Measurements from ENCODE around the gene NT5M.

DNA sequence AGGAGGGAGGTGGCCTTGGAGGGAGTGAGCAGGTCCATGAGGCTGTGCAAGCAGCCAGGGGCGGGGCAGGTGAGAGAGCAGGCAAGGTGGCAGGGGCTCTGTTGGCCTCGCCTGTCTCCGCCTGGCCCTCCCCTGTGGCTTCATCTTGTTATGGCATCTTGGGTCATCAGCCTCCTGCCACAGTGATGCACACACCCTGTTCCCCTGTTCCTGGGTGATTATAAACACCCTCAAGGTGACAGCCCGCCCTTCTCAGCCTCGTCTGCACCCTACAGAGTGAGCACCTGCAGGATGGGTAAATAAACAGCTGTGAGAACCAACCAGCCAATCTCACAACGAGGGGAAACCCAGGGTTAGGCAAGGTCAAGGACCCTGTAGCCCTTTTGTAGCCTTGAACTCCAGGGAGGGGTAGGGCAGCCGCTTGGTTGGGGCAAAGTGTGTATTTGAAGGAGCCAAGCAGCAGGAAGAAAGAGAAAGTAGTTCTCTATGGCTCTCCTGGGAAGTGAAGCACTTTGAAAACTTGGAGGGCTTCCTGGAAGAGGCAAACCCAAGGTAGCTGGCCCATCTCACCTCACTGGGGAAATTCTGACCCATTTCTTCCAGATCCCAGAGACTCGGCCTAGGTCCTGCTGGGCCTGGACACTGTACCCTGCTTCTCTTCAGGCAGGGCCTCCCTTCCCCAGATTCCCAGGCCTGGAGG, 60.6 kb downstream of the NT5M start:
- TF ChIP-seq ZNF565 (CRISPR knock-in tag; conservative IDR thresholded peaks at IDR 0.05; ENCODE audit: low read depth) (no peak), RARB (CRISPR knock-in tag; IDR thresholded peaks at IDR 0.05) (no peak), PPARA (CRISPR knock-in tag; IDR thresholded peaks at IDR 0.05; ENCODE audit: borderline replicate concordance) (no peak), POU6F1 (CRISPR knock-in tag; IDR thresholded peaks at IDR 0.05; ENCODE audit: borderline replicate concordance, low read depth) (no peak), TCF4 (CRISPR knock-in tag; IDR thresholded peaks at IDR 0.05; ENCODE audit: borderline replicate concordance) (no peak), SNAI2 (CRISPR knock-in tag; IDR thresholded peaks at IDR 0.05) (no peak), TOX (CRISPR knock-in tag; IDR thresholded peaks at IDR 0.05; ENCODE audit: borderline replicate concordance) (no peak), PATZ1 (CRISPR knock-in tag; IDR thresholded peaks at IDR 0.05; ENCODE audit: borderline replicate concordance) (no peak), CSDC2 (CRISPR knock-in tag; IDR thresholded peaks at IDR 0.05) (no peak), BACH2 (CRISPR knock-in tag; IDR thresholded peaks at IDR 0.05; ENCODE audit: borderline replicate concordance) (no peak)

Measured in SK-N-SH treated with all-trans-retinoic acid at 6 μM for 48 hours (cell line).